Adrenal gland (tissue), 12 donors: ENCODE data around the gene COL2A1. TPM values are rescaled to one million over a fixed set of nuclear protein-coding genes. Genes with fewer than 3 reads are reported as not detected.
A peak's percentile ranks its signal among the peaks of the same experiment; 100 is the strongest.

Experiments used
- DNase-seq, 7 donors: peaks; one replicate each; pipeline ENCODE4 v3.0.0-alpha.2; 2019 to 2020
- H3K27ac ChIP-seq, 5 donors: fragments of 200-600 bp; sonication (generic) in 4 of 5; 1 replicate in 3 of 5; 2 replicates in 2 of 5; pipeline versions ENCODE4 v1.5.1 to v1.8.0; 2016 to 2020; ENCODE audit warnings: mild to moderate bottlenecking in 1 of 5
- H3K27me3 ChIP-seq: fragments of 200-600 bp; 2 replicates; pipeline ENCODE4 v1.8.0; 2021
- H3K36me3 ChIP-seq, 2 donors: fragments of 200-600 bp; replicated peaks in 1 of 2; 1 replicate in 1 of 2; 2 replicates in 1 of 2; pipeline versions ENCODE4 v1.5.1 to v1.8.0; 2018 to 2022
- H3K4me1 ChIP-seq, 2 donors: fragments of 200-600 bp; replicated peaks in 1 of 2; 1 replicate in 1 of 2; 2 replicates in 1 of 2; pipeline versions ENCODE4 v1.5.1 to v1.8.0; 2018 to 2021
- H3K4me3 ChIP-seq, 4 donors: fragments of 200-600 bp; sonication (generic) in 3 of 4; one replicate each; pipeline ENCODE4 v1.5.1; 2016 to 2018
- H3K9me3 ChIP-seq, 3 donors: fragments of 200-600 bp; sonication (generic) in 1 of 3; replicated peaks in 1 of 3; 1 replicate in 2 of 3; 2 replicates in 1 of 3; pipeline versions ENCODE4 v1.5.1 to v1.8.0; 2016 to 2021
- CTCF ChIP-seq, 6 experiments: fragments of 450-650 bp in 4 of 6; fragments of 200-600 bp in 2 of 6; sonication (generic) in 1 of 6; IDR thresholded peaks; 1 replicate in 5 of 6; 2 replicates in 1 of 6; pipeline versions ENCODE4 v1.5.1 to v1.8.0; 2016 to 2021; ENCODE audit warnings: antibody characterized with exemption in 6 of 6, mild to moderate bottlenecking in 2 of 6, moderate library complexity in 1 of 6
- POLR2A ChIP-seq, 2 donors: fragments of 450-650 bp; IDR thresholded peaks; one replicate each; pipeline ENCODE4 v1.6.1; 2017; ENCODE audit warnings: antibody characterized with exemption in 2 of 2, mild to moderate bottlenecking in 2 of 2, moderate library complexity in 1 of 2
- WGBS, 4 donors: extraction: QIAGEN DNeasy Blood & Tissue Kit in 2 of 4; methylation state at CpG; one replicate each; pipeline versions ENCODE4 v1.1.5 to v1.1.7; 2013 to 2017; 5-methylcytosine and 5-hydroxymethylcytosine counted together
- intact Hi-C, 2 donors: fragments of 100-400 bp; cut with DNase I; formaldehyde crosslinking; loops; one replicate each; pipeline versions ENCODE4 v1.14.1 to v1.15.0; 2022 to 2023
- polyA plus RNA-seq, 3 donors: library from polyadenylated mRNA; stranded (reverse); fragments of 200-250 nt in 2 of 3; fragments of 350-450 nt in 1 of 3; fragmentation: Illumina TruSeq in 1 of 3; extraction: RNeasy Lipid Tissue Mini Kit (QIAGEN cat#74804) in 1 of 3; gene quantifications; one replicate each; pipeline ENCODE4 v1.2.3, GENCODE V29; 2013 to 2014
- total RNA-seq, 9 donors: library from RNA; depleted of rRNA in 4 of 9; stranded (reverse); fragments of >200 nt in 4 of 9; fragments of 120-200 nt in 1 of 9; fragmentation: NEBNext Ultra II Directional in 1 of 9; extraction: Animal tissue kit (Norgen Biotek cat#: 25700) in 1 of 9; gene quantifications; one replicate each; pipeline versions ENCODE4 v1.1.0 to v1.2.4, GENCODE V29; 2013 to 2023
- donor health status: healthy with polysubstance abuse.
- donor health status: Bipolar disorder and iron deficiency.
- donor health status: DM: yes; HTN: yes; CAD: no.
- donor health status: DM: no; HTN: no; CAD: no.
- donor health status: DM: no; HTN: no; CAD: no.
- donor health status: DM: yes; HTN: yes; CAD: no.

The COL2A1 gene
- total and polyA plus RNA-seq, 12 donors, result 0.07 to 18.2 (median 0.25) TPM; not detected in 3

- Histone ChIP-seq H3K27ac (no peak overlapping the region), H3K36me3 (no peaks in the 10 kb centered on the region), H3K4me3 (no peak overlapping the region), H3K27me3 (no peaks in the 10 kb centered on the region), H3K9me3 (no peaks in the 10 kb centered on the region), H3K4me1 (no peaks in the 10 kb centered on the region)
- 68 to 74% (median 70%) methylated on average over 22 to 27 of the region's 27 CpGs for WGBS, 4 donors
- intact Hi-C loops, result loop anchor here (10.0 kb wide), 2 partner anchors 202 to 232 kb away; no protein-coding TSS in a partner anchor
- no peak for DNase-seq
- no peak for TF ChIP-seq POLR2A (IDR thresholded peaks at IDR 0.05)
- no peak for TF ChIP-seq CTCF (IDR thresholded peaks at IDR 0.05)
Observed at GRCh38 chr12:47946413-47947323, 57.6 kb downstream of the COL2A1 start.

- no peaks in the 10 kb centered on the region for H3K9me3 ChIP-seq
- H3K27me3 ChIP-seq, result no peaks in the 10 kb centered on the region
- no peaks in the 10 kb centered on the region for H3K4me1 ChIP-seq
- no peak overlapping the region for H3K27ac ChIP-seq
- WGBS, 4 donors, result 53 to 62% (median 54%) methylated on average over 1 of the region's 1 CpG
- intact Hi-C loops, result loop anchor here (10.0 kb wide), 2 partner anchors 201 to 231 kb away; no protein-coding TSS in a partner anchor
- no peak overlapping the region for H3K4me3 ChIP-seq
- TF ChIP-seq POLR2A (IDR thresholded peaks at IDR 0.05) (no peak), CTCF (IDR thresholded peaks at IDR 0.05) (no peak)
- no peaks in the 10 kb centered on the region for H3K36me3 ChIP-seq
- no peak for DNase-seq
Observed at GRCh38 chr12:47945341-47945728, 58.9 kb downstream of the COL2A1 start.

- Histone ChIP-seq H3K4me1 (no peaks in the 10 kb centered on the region), H3K9me3 (no peaks in the 10 kb centered on the region), H3K4me3 (no peak overlapping the region), H3K27me3 (no peaks in the 10 kb centered on the region), H3K27ac (no peak overlapping the region), H3K36me3 (no peaks in the 10 kb centered on the region)
- WGBS, 4 donors, result 80 to 93% (median 86%) methylated on average over 6 of the region's 6 CpGs
- no peak for DNase-seq
- intact Hi-C loops, result loop anchor here (10.0 kb wide), 2 partner anchors 200 to 230 kb away; no protein-coding TSS in a partner anchor
- TF ChIP-seq POLR2A (IDR thresholded peaks at IDR 0.05) (no peak), CTCF (IDR thresholded peaks at IDR 0.05) (no peak)
Observed at GRCh38 chr12:47944685-47945340, 59.5 kb downstream of the COL2A1 start.

- peak; percentile 38 to 82 (median 53) for DNase-seq
- TF ChIP-seq POLR2A (IDR thresholded peaks at IDR 0.05) (no peak), CTCF (IDR thresholded peaks at IDR 0.05) (no peak)
- WGBS, 4 donors, result 62 to 80% (median 65%) methylated on average over 9 to 12 of the region's 12 CpGs
- no peaks in the 10 kb centered on the region for H3K27me3 ChIP-seq
- no peaks in the 10 kb centered on the region for H3K4me1 ChIP-seq
- H3K36me3 ChIP-seq, result no peaks in the 10 kb centered on the region
- peak overlapping the region in 1 of 5 donors; percentile 49 for H3K27ac ChIP-seq
- no peaks in the 10 kb centered on the region for H3K9me3 ChIP-seq
- intact Hi-C loops, result loop anchor here (10.0 kb wide), 2 partner anchors 199 to 229 kb away; no protein-coding TSS in a partner anchor
- no peak overlapping the region for H3K4me3 ChIP-seq
Observed at GRCh38 chr12:47943623-47944340, 60.5 kb downstream of the COL2A1 start.
